Hematopoietic multipotent progenitor cell treated with erythropoietin and hydrocortisone succinate and interleukin-3 and kit ligand, for 17 days (in vitro differentiated cells): ENCODE data around the gene PPM1L.

Source experiments
- DNase-seq: peaks from one replicate; pipeline ENCODE4 v3.0.0-alpha.2; 2015; ENCODE audit warnings: low spot score

Gene PPM1L

GRCh38 chr3:160852856-160853255, 96.8 kb downstream of the PPM1L start:
- no peak for DNase-seq

GRCh38 chr3:160856450-160856849, 100.4 kb downstream of the PPM1L start:
- DNase-seq = no peak

GRCh38 chr3:160857476-160858119, 101.6 kb downstream of the PPM1L start:
- DNase-seq = no peak

GRCh38 chr3:160860346-160860745, 104.3 kb downstream of the PPM1L start:
- no peak for DNase-seq

- DNase-seq = no peak
Observed at GRCh38 chr3:160869825-160870224, 113.8 kb downstream of the PPM1L start.

- DNase-seq = no peak
Observed at GRCh38 chr3:160870327-160870726, 114.3 kb downstream of the PPM1L start.

- DNase-seq = no peak
Observed at GRCh38 chr3:160874736-160875135, 118.7 kb downstream of the PPM1L start.

- no peak for DNase-seq
Observed at GRCh38 chr3:160876643-160877042, 120.6 kb downstream of the PPM1L start.

- no peak for DNase-seq
Observed at GRCh38 chr3:160879859-160880258, 123.8 kb downstream of the PPM1L start.

GRCh38 chr3:160883373-160883772, 127.3 kb downstream of the PPM1L start:
- no peak for DNase-seq

- DNase-seq = no peak
Observed at GRCh38 chr3:160885791-160886286, 129.8 kb downstream of the PPM1L start.

GRCh38 chr3:160886421-160886820, 130.4 kb downstream of the PPM1L start:
- no peak for DNase-seq

- no peak for DNase-seq
Observed at GRCh38 chr3:160893207-160893606, 137.2 kb downstream of the PPM1L start.

- DNase-seq = no peak
Observed at GRCh38 chr3:160904691-160905090, 148.7 kb downstream of the PPM1L start.

- no peak for DNase-seq
Observed at GRCh38 chr3:160906646-160907045, 150.6 kb downstream of the PPM1L start.

- DNase-seq = no peak
Observed at GRCh38 chr3:160909917-160910316, 153.9 kb downstream of the PPM1L start.

- no peak for DNase-seq
Observed at GRCh38 chr3:160911411-160911810, 155.4 kb downstream of the PPM1L start.

GRCh38 chr3:160916472-160916871, 160.4 kb downstream of the PPM1L start:
- DNase-seq = no peak

- no peak for DNase-seq
Observed at GRCh38 chr3:160919942-160920341, 163.9 kb downstream of the PPM1L start.

GRCh38 chr3:160921020-160921635, 165.1 kb downstream of the PPM1L start:
- DNase-seq = no peak

GRCh38 chr3:160924776-160925175, 168.7 kb downstream of the PPM1L start:
- no peak for DNase-seq

GRCh38 chr3:160927620-160928019, 171.6 kb downstream of the PPM1L start:
- no peak for DNase-seq

GRCh38 chr3:160928183-160928726, 172.2 kb downstream of the PPM1L start:
- DNase-seq = no peak

GRCh38 chr3:160929595-160929994, 173.6 kb downstream of the PPM1L start:
- DNase-seq = no peak
